ENCODE data around the gene PLCB4.
"Not testable (repeated sequence)": the region's sequence is repeated elsewhere in the genome, so short reads cannot be mapped to it uniquely, and the experiment has no call there.

PLCB4 gene

GRCh38 chr20:9068841-9069663 lies at the start of gene PLCB4:
Gene PLCB4, plus strand, starts transcription at chr20:9069087. Its CDS starts 238,728 bp downstream, at chr20:9307815.
- DNase-seq (ENCODE audit: low read depth in 2 of 2): no peak

GRCh38 chr20:9019833-9020232 lies 49.1 kb upstream of the PLCB4 start:
- no peak for DNase-seq (ENCODE audit: low read depth in 2 of 2)

- DNase-seq (ENCODE audit: low read depth in 2 of 2): no peak
Observed at GRCh38 chr20:9021216-9021615, 47.7 kb upstream of the PLCB4 start.

GRCh38 chr20:9021699-9022098 lies 47.2 kb upstream of the PLCB4 start:
- no peak for DNase-seq (ENCODE audit: low read depth in 2 of 2)

GRCh38 chr20:9022376-9022775 lies 46.5 kb upstream of the PLCB4 start:
- DNase-seq (ENCODE audit: low read depth in 2 of 2): no peak

GRCh38 chr20:9024606-9025005 lies 44.3 kb upstream of the PLCB4 start:
- no peak for DNase-seq (ENCODE audit: low read depth in 2 of 2)

- no peak for DNase-seq (ENCODE audit: low read depth in 2 of 2)
Observed at GRCh38 chr20:9025011-9025410, 43.9 kb upstream of the PLCB4 start.

GRCh38 chr20:9025643-9026042 lies 43.2 kb upstream of the PLCB4 start:
- DNase-seq (ENCODE audit: low read depth in 2 of 2): no peak

GRCh38 chr20:9027626-9028025 lies 41.3 kb upstream of the PLCB4 start:
- DNase-seq (ENCODE audit: low read depth in 2 of 2): no peak

- DNase-seq (ENCODE audit: low read depth in 2 of 2): no peak
Observed at GRCh38 chr20:9028419-9028818, 40.5 kb upstream of the PLCB4 start.

- DNase-seq (ENCODE audit: low read depth in 2 of 2): no peak
Observed at GRCh38 chr20:9031991-9032390, 36.9 kb upstream of the PLCB4 start.

- no peak for DNase-seq (ENCODE audit: low read depth in 2 of 2)
Observed at GRCh38 chr20:9032758-9033157, 36.1 kb upstream of the PLCB4 start.

- no peak for DNase-seq (ENCODE audit: low read depth in 2 of 2)
Observed at GRCh38 chr20:9035126-9035525, 33.8 kb upstream of the PLCB4 start.

- no peak for DNase-seq (ENCODE audit: low read depth in 2 of 2)
Observed at GRCh38 chr20:9036593-9036992, 32.3 kb upstream of the PLCB4 start.

GRCh38 chr20:9038791-9039535 lies 29.9 kb upstream of the PLCB4 start:
- no peak for DNase-seq (ENCODE audit: low read depth in 2 of 2)

GRCh38 chr20:9040863-9041524 lies 27.9 kb upstream of the PLCB4 start:
- DNase-seq (ENCODE audit: low read depth in 2 of 2): no peak

- no peak for DNase-seq (ENCODE audit: low read depth in 2 of 2)
Observed at GRCh38 chr20:9043364-9043763, 25.5 kb upstream of the PLCB4 start.

GRCh38 chr20:9047928-9048327 lies 21.0 kb upstream of the PLCB4 start:
- DNase-seq (ENCODE audit: low read depth in 2 of 2): not testable (repeated sequence)

- DNase-seq (ENCODE audit: low read depth in 2 of 2): no peak
Observed at GRCh38 chr20:9051508-9051907, 17.4 kb upstream of the PLCB4 start.

GRCh38 chr20:9052136-9052535 lies 16.8 kb upstream of the PLCB4 start:
- DNase-seq (ENCODE audit: low read depth in 2 of 2): no peak

- no peak for DNase-seq (ENCODE audit: low read depth in 2 of 2)
Observed at GRCh38 chr20:9053108-9053507, 15.8 kb upstream of the PLCB4 start.

- DNase-seq (ENCODE audit: low read depth in 2 of 2): no peak
Observed at GRCh38 chr20:9054176-9054575, 14.7 kb upstream of the PLCB4 start.

- no peak for DNase-seq (ENCODE audit: low read depth in 2 of 2)
Observed at GRCh38 chr20:9059931-9060330, 9.0 kb upstream of the PLCB4 start.

All from stimulated activated CD8-positive, alpha-beta memory T cell treated with anti-CD3 and anti-CD28 coated beads, Interleukin-2, amount 100 ng/mL, for 48 hours (primary cell).